ENCODE measurements around the gene SETD5.

GRCh38 chr3:9404680-9405079, 7.3 kb downstream of the SETD5 start:
- no peak for TF ChIP-seq CTCF (IDR thresholded peaks at IDR 0.05)
- TF ChIP-seq EZH2 (IDR thresholded peaks at IDR 0.05; ENCODE audit: borderline replicate concordance, insufficient read depth, low read depth, low read length, poor library complexity, severe bottlenecking) = no peak

Data from B cell (primary cell).